GM19455 (cell line): ENCODE measurements around the gene KCNAB1.

Experiments used
- ATAC-seq: cut with Tn5 transposase; IDR thresholded peaks from one replicate; pipeline ENCODE4 v1.9.1; 2021; ENCODE audit not compliant: unreplicated experiment

The KCNAB1 gene

DNA sequence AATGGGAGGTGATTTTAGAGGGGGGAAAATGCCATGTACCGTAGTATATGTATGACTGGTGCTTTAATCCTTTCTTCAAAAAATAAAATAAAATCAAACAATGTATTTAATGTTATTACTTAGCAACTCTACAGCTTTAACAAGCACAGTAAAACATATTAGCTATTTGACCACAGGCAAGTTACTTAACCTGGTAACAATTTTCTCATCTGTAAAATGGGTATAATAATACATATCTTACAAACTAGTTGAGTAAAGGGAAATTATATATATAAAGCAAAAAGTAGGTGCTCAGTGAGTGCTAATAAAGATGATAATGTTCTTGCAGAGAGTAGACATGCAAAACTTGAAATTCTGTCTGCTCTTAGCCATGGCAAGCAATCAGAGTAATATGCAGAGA, 406.7 kb downstream of the KCNAB1 start:
- no peak for ATAC-seq

DNA sequence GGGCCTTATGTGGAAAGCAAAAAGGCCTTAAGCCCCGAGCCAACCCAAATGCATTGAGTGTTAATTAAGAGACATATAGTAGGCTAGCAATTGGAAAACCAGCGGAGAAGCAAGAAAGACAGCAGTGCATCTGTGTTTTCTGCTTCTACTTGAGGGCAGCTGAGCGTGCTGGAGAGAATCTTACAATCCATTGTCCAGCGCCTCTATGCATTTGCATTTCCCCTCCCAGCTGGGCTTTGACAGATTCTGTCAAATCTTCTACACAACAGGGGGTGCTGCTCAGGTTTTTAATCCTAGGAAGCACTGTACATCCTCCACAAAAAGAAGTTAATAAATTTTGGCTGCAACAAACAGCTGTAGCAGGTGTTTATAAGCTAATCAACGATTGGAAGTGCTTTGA, 410.6 kb downstream of the KCNAB1 start:
- ATAC-seq, result no peak

DNA sequence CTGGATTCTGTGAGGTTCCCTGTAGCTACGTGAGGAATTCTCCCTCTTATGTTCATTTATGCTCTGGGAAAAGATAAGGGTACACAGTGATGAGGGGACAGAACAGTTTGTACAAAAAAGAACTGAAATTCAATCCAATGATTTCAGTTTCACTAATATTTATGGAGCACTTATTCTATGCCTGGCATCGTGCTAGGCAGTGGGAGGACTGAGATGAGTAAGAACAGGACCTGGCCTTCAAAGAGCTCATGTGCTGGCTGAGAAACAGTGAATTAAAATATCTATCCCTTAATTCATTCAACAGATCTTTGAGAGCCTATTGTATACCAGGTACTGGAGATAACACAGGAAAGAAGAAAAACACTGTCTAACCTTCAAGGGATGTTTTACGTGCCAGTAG, 412.4 kb downstream of the KCNAB1 start:
- ATAC-seq, result no peak

DNA sequence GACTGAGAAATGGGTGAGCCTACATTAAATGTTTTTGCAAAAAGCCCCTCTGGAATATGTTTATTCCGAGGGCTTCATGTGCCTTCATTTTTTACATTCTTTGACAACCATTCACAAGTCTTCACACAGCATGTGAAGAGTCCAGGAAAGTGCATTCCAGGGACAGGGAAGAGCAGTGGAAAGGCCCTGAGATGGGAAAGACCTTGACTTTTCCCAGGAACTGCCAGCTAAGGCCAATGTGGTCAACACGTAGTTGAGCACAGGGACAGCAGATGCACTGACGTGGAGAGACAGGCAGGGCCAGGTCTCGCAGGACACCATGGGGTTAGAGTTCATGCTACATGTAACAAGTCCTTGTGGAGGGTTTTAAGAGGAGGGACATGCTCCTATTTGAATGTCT, 412.8 kb downstream of the KCNAB1 start:
- no peak for ATAC-seq

DNA sequence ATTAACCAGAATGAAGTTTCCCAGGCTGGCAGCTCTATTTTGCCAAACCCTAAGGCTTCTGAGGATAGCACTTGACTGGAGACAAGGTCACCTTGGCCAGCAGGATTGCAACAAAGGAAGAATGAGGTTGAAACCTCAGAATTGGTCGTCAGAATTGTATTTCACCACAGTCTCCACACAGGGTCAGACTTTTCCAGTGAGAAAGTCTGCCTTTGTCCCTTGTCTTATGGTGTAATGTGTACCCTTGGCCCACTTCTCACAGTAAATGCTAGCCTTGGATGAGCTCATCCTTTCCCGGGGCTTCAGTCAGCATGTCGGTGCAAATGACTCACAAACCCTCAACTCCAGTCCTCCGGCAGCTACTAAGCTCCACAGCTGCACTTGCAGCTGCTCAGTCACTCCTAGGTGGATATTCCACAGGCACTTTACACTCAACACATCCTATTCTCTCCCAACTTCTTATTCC, 414.8 kb downstream of the KCNAB1 start:
- ATAC-seq, result no peak

DNA sequence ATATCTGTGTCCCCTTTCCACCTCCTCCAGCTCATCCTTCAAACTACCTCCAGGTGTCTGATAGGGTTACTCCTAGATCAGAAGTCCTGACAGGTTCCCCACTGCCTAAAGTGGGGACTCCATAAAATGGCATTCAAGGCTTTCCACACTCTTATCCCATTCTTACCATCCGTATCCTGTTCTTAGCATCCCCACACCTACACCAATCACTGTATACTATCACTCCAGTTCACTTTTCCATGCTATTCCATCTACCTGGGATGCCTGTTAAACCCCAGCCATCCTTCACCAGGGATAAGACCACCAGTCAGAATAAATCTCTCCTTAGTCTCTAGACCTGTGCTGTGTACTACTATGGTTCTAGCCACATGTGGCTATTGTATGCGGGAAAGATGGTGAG, 415.4 kb downstream of the KCNAB1 start:
- ATAC-seq, result no peak

DNA sequence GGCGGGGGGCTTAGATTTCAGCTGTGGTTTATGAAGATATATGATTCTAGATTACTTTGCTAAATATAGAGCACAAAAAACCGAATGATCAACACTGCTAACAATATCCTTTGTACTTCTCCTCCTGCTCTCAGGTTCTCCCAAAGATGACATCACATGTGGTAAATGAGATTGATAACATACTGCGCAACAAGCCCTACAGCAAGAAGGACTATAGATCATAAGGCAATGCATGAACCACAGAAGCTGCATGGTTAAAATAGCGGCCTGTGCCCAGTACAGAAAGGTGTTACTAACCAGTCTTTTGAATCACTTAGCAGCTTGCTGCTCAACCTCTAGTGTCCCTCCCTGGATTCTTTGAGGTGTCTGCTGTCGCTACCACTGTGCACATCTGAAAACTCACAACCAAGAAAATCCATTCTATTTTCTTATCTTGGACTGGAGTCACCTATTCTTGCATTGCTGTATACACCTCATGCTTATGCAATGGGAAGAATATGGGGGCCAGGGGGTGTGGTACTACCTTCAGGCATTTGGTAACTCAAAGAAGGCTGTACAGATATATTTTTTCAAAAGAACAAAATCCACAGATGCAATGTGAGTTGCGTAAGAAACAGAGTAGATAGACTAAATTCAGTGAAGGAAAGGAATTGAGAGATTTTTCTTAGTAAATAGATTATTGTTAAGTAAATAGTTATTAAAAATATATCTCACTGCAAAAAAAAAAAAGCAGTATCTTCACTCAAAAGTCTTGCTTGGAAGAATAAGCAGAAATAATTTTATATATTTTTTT, 416.3 kb downstream of the KCNAB1 start:
- ATAC-seq, result no peak

DNA sequence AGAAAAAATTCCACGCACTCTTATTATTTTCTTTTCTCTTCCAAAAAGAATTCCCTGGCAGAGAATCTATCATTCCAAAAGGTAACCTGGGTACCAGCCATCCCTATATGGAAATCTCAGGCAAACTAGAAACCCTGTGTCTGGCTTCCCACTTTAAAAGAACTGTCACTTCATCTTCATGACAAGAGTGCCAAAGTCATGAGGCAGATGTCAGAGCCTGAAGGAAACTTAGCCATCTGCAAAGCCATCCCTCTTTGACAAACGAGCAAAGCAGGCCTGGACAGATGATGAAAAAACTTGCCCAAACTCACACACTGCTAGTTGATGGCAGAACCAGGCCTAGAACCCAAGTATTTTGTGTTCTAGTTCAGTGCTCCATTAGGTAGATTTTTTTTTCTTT, 418.7 kb downstream of the KCNAB1 start:
- ATAC-seq, result no peak

DNA sequence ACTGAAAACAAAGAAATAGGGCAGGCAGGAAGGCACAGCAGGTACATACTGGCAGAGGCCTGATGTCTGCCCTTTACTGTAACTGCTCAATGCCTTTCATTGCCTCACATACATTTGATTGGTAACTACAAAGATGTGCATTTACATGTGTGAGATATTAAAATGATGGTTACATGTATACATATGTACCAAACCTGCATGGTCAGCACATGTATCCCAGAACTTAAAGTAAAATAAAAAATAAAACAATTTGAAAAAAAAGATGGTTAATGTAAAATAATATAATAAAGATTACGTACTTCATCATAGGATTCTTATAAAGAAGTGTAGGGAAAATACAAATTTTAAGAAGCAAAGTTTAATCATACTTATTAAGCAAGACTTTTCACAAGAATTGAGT, 419.4 kb downstream of the KCNAB1 start:
- ATAC-seq, result no peak

DNA sequence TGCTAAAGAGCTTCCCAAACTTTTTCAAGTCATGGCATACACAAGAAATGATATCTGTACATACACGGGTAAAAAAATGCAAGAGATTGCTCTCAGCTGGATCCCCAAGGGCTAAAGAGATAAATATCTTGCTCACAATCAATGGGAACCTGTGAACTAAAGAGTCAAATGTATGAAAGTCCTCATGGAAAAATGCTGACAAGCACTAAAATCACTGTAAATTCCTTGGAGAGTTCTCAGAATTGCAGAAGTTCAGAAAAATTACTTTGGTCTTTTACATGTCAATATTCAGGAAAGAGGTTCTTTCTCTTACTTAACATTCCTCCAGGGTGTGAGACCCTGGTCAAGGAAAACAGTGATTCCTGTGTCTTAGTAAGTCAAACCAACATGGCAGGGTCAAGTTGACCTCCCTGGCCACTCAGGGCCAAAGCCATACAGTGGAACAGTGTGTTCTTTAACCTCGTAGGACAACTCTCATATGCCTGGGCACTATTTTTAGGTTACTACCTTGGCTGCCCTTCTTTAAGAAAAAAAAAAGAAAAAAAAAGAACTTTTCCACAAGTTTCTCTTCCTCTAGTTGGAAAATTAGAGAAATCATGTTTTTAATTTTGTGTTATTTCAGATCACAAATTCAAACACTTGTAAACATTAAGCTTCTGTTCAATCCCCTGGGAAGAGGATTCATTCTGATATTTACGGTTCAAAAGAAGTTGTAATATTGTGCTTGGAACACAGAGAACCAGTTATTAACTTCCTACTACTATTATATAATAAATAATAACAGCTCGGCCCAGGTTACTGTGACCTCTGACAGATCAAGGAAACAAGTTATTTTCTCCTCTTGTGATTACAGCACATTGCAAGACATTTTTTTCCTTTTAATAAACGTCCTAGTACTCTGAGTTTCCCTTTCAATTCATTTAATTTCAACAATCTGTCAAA, 422.0 kb downstream of the KCNAB1 start:
- ATAC-seq, result no peak

DNA sequence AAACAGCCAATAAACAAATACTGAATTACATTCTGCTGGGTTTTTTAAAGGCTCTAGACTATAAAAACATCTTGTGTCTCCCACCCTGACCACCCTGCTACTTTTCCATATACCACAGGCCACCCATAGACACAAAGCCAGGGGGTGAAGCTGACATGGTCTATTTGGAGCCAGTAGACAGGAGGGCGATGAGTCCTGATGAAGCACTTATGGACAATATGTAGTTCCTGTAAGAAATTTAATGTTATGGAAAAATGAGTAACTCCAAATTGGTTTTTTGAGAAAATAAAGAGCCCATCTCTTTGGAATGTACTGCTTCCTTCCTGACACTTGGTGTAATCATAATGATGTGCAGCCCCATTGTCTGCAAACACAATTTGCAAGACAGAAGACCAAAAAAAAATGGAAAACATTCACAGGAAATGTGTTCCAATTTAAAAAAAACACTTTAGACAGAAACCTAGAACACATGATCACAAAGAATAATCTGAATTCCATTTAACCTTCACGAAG, 422.7 kb downstream of the KCNAB1 start:
- ATAC-seq, result no peak

DNA sequence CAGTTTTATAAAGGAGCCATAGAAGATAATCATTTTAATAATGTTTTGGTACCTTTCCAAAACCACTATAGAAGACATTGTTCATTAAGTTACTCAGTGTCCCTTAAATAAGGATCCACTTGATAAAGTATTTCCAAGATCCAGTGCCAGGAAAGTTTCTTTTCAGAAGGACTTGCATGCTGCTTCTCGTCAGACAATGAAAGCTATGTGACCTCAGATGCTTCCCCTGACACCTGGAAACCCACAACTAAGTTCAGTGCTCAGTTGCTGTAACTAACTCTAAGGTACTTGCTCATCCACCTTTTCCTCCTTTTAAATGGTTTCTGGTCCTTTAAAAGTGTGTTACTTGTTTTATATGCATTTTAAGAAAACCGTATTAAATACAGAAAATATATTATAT, 427.3 kb downstream of the KCNAB1 start:
- no peak for ATAC-seq

DNA sequence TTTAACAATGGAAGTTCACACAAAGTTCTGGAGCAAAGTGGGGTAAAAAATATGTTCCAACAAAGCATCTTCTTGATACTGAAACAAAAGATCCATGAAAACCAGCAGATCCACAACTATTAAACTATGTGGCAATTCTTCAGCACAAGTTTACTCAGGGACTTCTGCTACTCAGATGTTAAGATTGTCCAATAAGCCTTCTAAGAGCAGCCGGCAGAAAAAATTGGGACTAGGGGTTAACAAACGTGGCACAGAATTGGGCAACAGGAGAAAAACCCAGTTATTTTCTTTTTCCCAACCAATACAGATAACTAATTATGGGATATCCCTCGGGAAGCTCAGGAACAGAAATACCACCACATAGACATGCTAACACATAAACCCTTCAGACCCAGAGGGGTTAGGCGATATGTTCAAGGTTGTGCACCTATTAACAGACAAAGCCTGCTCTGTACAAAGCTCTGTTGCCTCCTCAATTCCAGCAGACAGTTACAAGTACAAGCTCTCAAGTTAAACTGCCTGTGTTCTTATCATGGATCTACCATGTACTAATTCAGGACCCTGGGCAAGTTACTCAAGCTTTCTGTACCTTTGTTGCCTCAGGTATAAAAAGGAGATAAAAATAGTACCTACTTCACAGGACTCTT, 427.8 kb downstream of the KCNAB1 start:
- no peak for ATAC-seq

DNA sequence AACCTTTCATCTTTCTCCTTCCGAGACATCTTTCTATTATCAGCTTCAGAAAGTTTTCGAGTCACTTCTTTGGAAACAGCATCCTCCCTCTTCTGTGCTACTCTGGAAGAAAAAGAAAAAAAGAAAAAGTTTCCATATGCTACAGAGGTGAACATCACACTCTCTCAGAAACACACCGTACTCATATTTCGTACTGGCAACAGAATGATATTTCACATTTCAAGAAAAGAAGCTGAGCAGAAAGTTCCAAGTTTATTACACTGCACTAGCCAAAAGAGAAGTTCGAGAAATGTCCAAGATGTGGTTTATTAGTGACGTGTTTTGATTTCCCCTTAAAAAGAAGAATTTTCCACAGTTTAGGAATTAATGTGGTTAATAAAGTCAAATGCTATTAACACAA, 428.5 kb downstream of the KCNAB1 start:
- ATAC-seq, result no peak

DNA sequence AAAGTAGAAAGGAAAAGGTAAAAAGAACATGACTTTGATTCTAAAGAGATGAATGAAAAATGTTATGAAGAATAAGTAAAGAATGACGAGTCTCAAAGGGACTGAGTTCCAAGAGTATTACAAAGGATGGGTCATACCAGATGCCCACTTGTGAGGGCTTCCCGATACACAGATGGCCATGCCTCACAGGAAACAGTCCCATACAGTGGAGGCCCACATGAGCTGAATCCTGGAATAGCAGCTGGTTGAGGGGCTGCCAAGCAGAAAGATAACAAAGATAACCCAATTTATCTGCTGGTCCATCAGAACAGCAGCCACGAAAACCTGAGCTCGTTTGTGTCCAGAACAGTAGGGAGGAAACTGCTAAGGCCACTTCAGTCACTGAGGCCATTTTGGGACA, 430.9 kb downstream of the KCNAB1 start:
- no peak for ATAC-seq

DNA sequence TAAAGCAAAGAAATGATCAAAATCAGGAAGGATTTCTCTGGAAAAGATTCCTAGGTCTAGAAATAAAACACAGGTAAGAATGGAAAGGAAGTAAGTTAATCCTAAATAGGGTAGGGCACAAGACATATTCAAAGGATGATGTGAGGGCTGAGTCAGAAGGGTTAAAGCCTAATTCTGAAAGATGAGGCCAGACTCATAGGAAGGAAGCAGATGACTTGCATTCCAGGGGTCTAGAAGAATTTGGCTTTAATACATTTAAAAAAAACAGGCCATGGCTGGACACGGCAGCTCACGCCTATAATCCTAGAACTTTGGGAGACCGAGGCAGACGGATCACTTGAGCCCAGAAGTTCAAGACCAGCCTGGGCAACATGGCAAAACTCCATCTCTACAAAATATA, 431.4 kb downstream of the KCNAB1 start:
- no peak for ATAC-seq

DNA sequence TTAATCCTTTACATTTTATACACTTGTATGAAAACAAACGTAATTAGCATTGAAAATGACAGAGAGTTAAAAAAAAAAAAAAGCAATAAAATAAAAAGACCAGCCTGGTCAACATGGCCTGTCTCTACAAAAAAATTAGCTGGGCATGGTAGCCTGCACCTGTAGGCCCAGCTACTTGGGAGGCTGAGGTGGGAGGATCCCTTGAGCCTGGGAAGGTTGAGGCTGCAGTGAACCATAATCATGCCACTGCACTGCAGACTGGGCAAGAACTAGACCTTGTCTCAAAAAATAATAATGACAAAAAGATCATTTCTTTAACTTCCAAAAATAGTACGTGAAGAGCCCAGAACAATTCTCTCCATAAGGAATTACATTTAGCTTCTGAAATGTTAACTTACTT, 432.6 kb downstream of the KCNAB1 start:
- ATAC-seq, result no peak

DNA sequence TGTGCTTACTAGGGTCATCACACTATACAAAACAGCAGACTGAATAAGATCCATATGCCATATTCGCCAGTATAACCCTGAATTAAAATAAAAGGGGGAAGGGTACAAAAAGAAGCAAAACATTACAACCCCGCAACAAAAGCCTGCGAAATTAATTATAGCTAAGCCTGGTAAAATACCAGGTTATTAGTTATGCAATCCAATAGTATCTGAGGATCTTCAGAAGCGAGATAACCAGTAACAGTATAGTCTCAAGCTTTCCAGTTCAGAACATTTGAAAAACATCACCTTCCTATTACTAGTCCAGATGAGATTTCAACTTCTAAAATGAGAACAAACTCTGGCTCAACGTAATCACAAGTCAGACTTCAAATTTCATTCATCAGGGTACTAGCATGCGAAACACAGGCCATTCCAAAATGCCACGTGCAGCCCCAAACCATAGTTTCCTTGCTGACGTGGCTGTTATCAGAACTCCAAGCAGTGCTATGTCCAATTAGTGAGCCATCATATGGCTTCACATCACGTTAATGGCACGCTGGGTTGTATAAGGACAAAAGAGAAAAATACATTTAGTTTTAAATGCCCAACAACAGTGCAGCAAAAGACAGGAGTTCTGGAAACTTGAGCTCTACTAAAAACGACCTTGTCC, 433.5 kb downstream of the KCNAB1 start:
- no peak for ATAC-seq

DNA sequence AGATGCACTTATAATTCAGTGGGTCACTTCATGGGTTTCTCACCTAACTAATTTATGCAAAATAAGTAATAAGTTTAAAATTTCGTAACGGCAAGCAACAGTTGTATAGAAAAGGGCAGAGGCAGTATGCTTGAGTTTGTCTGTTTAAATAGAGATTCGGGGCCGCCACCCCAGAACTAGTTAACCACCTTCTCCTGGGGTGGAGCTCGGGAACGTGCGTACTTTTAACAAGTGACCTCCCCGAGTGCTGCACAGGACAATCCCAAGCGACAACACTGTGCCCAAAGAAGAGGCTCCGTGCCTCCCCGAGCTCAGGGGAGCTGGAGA, 434.1 kb downstream of the KCNAB1 start:
- no peak for ATAC-seq

DNA sequence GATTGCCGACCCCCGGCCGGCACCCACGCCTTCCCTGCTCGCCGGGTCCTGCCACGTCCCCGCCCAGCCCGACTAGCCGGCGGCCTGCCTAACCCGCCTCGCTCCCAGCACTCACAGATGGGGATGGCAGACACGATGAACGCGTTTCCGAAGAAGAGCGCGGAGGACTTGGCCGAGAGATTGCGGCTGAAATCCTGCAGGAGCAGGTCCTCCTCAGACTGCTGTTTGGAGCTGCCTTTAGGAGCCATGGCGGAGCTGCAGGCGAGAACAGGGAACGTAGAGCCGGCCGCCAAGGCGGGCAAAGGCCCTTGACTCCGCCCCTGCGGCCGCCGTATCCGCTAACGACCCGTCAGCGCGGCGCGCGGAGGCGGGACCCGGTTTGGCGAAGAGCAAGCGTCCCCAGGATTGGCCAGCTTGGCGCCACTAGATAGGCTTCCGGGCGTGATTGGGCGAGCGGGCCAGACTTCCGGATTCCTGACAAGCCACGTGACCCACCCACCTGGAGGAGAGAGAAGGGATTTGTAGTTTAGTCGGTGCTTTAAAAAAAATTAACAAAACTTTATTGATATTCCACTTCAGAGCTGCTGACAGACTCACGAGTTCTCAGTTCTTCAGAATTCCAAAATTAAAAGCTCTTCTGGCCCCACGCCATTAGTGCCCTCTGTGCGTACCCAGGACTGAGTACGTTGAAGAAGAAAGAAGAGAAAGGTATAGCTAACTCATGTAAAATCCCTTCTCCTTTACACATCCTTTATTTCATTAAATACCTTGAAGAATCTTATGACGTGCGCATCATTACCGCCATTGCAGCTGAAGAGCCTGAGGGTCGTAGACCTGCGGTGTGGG, 434.7 kb downstream of the KCNAB1 start, which contains the start of gene SSR3:
TSS of gene SSR3 (minus strand) at position 276 of the 846 bp plus-strand sequence. CDS start at position 248, 28 bp downstream.
- ATAC-seq, result peak; percentile 99
